ENCODE data around the gene SLC8A2. TPM values are rescaled to one million over a fixed set of nuclear protein-coding genes. Genes with fewer than 3 reads are reported as not detected.

The SLC8A2 gene
- total RNA-seq, 2 experiments from 2014 or later, result not detected

DNA sequence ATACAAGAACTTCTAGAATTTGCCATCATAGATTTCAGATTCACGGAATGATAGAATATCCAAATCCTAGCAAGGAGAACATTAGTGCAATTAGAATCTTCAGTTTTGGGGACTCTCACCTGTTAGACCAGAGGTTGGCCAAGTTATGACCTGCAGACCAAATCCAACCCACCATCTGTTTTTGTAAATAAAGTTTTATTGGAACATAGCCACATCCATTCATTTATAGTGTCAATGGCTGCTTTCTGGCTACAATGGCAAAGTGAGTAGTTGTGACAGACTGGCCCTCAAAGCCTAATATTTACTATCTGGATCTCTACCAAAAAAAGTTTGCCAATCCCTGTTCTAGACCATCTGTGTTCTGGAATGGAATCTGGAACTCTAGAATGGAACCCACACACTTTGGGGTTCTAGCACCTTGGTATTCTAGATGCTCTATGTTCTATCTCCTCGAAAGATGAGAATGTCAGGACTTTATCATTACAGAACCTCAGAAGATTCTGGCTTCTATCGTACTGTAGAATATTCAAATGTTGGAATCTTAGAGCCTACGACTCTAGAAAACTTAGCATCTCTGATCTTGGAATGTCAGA, 9.9 kb upstream of the SLC8A2 start:
- ChIA-PET CTCF (interaction anchor here (1.1 kb wide), 1 partner anchor 45 kb away, joined by 4 read pairs; no protein-coding TSS in a partner anchor), POLR2A (no interaction called here)
- H3K9me3 Mint-ChIP-seq, result no peaks in the 10 kb centered on the region
- no peak for DNase-seq
- peaks cover 13% of the 10 kb centered on the region for H3K36me3 Mint-ChIP-seq (ENCODE audit: low read depth)
- no peak overlapping the region for H3K4me3 Mint-ChIP-seq
- no peak overlapping the region for H3K27ac Mint-ChIP-seq
- no peaks in the 10 kb centered on the region for H3K27me3 Mint-ChIP-seq
- peaks cover 34% of the 10 kb centered on the region for H3K4me1 Mint-ChIP-seq

DNA sequence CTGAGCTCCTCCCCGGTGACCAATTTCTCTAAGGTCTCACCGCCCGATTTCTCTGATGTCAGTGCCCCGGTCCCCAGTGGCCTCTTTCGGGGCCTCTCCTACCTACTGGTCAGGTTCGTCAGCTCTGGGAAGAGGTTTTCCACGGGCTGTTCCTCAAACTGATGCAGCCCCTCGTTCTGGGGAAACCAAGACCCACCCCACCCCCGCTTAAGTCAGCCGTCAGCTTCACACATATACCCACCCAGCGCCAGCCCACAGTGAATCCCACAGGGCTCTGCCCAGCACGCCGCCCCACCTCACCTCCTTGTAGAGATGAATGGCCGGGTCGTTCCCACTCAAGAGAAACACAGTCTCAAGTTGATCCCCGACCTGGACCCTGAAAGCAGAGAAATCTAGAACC, 9.0 kb upstream of the SLC8A2 start:
- H3K4me1 Mint-ChIP-seq, result peaks cover 27% of the 10 kb centered on the region
- no peaks in the 10 kb centered on the region for H3K27me3 Mint-ChIP-seq
- ChIA-PET POLR2A (no interaction called here), CTCF (interaction anchor here (1.1 kb wide), 1 partner anchor 44 kb away, joined by 4 read pairs; no protein-coding TSS in a partner anchor)
- no peak for DNase-seq
- H3K36me3 Mint-ChIP-seq (ENCODE audit: low read depth), result peaks cover 12% of the 10 kb centered on the region
- no peak overlapping the region for H3K27ac Mint-ChIP-seq
- H3K9me3 Mint-ChIP-seq, result no peaks in the 10 kb centered on the region
- H3K4me3 Mint-ChIP-seq, result no peak overlapping the region

DNA sequence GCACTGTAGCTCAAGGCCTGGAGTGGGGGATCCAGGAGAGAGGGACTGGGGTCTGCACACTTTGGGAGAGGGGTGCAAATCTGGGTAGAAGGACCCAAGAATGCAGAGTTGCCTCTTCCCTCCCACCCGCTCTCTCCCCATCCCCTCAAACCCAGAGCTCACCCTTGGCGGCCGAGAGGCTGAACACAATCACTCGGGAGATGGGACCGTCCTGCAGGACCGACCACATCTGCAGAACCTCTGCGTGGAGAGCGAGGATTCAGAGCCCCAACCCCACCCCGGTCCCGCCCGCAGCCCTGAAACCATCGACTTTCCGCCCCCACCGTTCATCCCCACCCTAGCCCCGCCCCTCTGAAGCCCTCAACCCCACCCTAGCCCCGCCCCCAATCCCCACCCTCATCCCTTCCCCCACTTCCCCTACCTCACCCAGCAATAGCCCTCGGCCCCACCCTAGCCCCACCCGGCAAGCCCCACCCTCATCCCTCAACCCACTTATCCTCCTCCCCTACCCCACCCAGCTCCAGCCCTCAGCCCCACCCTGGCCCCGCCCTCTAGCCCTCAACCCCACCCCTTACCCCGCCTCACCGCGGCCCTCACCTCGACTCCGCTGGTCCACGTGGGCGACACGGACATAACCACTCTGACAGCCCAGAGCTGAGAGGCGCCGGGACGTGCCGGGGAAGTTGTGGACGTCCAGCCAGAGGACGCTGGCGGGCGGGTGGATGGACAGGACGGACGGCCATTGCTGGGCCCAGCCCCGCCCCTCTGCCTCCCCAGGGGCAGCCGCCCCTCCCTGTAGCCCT, 8.2 kb upstream of the SLC8A2 start:
- Mint-ChIP-seq H3K36me3 (ENCODE audit: low read depth) (peaks cover 5% of the 10 kb centered on the region), H3K9me3 (no peaks in the 10 kb centered on the region), H3K4me1 (peaks cover 19% of the 10 kb centered on the region), H3K27ac (no peak overlapping the region), H3K4me3 (no peak overlapping the region), H3K27me3 (no peaks in the 10 kb centered on the region)
- CTCF ChIA-PET, result interaction anchor here (1.1 kb wide), 1 partner anchor 43 kb away, joined by 4 read pairs; no protein-coding TSS in a partner anchor
- POLR2A ChIA-PET, result no interaction called here
- DNase-seq, result no peak

DNA sequence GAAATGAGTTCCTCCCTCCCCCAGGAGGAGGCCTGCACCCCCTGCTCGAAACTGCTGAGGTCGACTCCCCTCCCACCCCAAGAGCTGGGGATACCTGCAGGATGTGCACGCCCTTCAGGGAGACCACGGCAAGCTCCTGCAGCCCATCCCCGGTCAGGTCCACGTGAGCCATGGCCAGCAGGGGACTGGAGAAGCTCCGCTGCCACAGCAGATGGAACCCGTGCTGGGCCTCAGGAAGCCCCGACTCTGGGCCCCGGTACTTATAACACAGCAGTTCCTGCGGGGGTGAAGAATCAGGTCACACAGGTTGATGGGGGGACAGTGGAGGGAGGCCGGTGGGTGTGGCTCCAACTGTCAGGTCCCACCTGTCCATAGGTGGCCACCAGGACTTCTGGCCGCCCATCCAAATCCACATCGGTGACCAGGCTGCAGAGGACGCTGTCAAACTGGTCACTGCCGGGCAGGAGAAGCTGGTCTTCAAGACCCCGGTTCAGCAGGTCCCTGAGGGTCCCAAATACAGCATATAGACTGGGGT, 4.8 kb upstream of the SLC8A2 start:
- peaks cover 5% of the 10 kb centered on the region for H3K27me3 Mint-ChIP-seq
- no peak overlapping the region for H3K27ac Mint-ChIP-seq
- H3K4me1 Mint-ChIP-seq, result peaks cover 13% of the 10 kb centered on the region
- DNase-seq, result no peak
- CTCF ChIA-PET, result interaction anchor here (0.5 to 1.1 kb wide), 2 partner anchors 9 to 1667 kb away, joined by 3 read pairs; no protein-coding TSS in a partner anchor
- no peaks in the 10 kb centered on the region for H3K9me3 Mint-ChIP-seq
- H3K4me3 Mint-ChIP-seq, result no peak overlapping the region
- POLR2A ChIA-PET, result no interaction called here
- H3K36me3 Mint-ChIP-seq (ENCODE audit: low read depth), result no peaks in the 10 kb centered on the region

GRCh38 chr19:47475465-47475864, 3.8 kb upstream of the SLC8A2 start:
- CTCF ChIA-PET, result interaction anchor here (0.6 to 2.2 kb wide), 3 partner anchors 8 to 946 kb away, joined by 3 to 12 read pairs (median 3); partner anchors contain the start of gene KPTN
- Mint-ChIP-seq H3K27ac (no peak overlapping the region), H3K9me3 (no peaks in the 10 kb centered on the region), H3K27me3 (peaks cover 14% of the 10 kb centered on the region), H3K36me3 (ENCODE audit: low read depth) (peaks cover 2% of the 10 kb centered on the region), H3K4me1 (peaks cover 10% of the 10 kb centered on the region), H3K4me3 (no peak overlapping the region)
- POLR2A ChIA-PET, result no interaction called here
- DNase-seq, result no peak

GRCh38 chr19:47473336-47473735, 1.6 kb upstream of the SLC8A2 start:
- CTCF ChIA-PET, result interaction anchor here (1.4 kb wide), 1 partner anchor 46 kb away, joined by 3 read pairs; no protein-coding TSS in a partner anchor
- H3K36me3 Mint-ChIP-seq (ENCODE audit: low read depth), result peaks cover 2% of the 10 kb centered on the region

DNA sequence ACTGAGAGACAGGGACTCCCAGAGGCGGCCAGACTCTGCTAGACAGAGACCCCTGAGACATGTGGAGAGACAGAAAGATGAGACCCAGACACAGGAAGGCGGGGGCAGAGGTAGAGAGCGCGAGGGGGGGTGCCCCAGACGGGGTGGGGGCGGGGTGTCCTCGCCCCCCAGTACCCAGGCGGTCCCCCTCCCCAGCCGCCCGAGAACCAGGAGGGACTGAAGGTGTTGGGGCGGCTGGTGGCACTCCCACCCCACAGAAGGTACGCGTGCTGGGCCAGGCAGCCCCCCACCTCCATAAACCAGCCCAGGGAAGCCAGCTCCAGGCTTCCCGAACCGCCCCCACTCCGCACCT, 336 bp downstream of the SLC8A2 start:
- Mint-ChIP-seq H3K27me3 (peaks cover 42% of the 10 kb centered on the region), H3K4me1 (peaks cover 12% of the 10 kb centered on the region), H3K9me3 (no peaks in the 10 kb centered on the region), H3K4me3 (no peak overlapping the region), H3K27ac (no peak overlapping the region), H3K36me3 (ENCODE audit: low read depth) (peaks cover 2% of the 10 kb centered on the region)
- ChIA-PET CTCF (no interaction called here), POLR2A (no interaction called here)
- no peak for DNase-seq

More at GRCh38 chr19:47473336-47473735, 1.6 kb upstream of the SLC8A2 start:
- Mint-ChIP-seq H3K4me3 (no peak overlapping the region), H3K9me3 (no peaks in the 10 kb centered on the region), H3K27me3 (peaks cover 36% of the 10 kb centered on the region), H3K27ac (no peak overlapping the region), H3K4me1 (peaks cover 12% of the 10 kb centered on the region)
- no peak for DNase-seq
- POLR2A ChIA-PET, result no interaction called here

- Mint-ChIP-seq H3K4me3 (no peak overlapping the region), H3K27me3 (peaks cover 42% of the 10 kb centered on the region), H3K4me1 (peaks cover 12% of the 10 kb centered on the region), H3K27ac (no peak overlapping the region), H3K9me3 (no peaks in the 10 kb centered on the region), H3K36me3 (ENCODE audit: low read depth) (peaks cover 2% of the 10 kb centered on the region)
- no peak for DNase-seq
- POLR2A ChIA-PET, result no interaction called here
- CTCF ChIA-PET, result interaction anchor here (0.7 kb wide), 1 partner anchor 13 kb away, joined by 4 read pairs; the partner anchor contains the start of gene KPTN
Observed at GRCh38 chr19:47470447-47471195, 1.1 kb downstream of the SLC8A2 start.

DNA sequence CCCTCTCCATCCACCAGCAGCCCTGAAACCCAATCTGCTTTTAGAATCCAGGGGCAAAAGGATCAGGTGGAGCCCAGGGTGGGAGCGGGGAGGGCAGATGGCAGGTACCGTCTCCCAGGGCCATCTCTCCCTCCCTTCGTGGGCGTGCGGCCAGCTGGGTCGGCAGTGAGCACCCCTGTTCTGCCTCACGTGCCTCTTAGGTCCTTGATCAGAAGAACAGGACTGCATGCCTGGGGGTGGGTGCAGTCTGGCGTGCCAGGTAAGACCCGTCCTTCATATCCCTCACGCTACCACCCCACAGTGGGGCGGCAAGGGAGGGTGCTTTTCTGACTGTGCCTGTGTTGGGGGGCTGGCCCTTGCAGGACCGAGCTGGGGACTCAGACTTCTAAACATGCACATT, 2.0 kb downstream of the SLC8A2 start:
- Mint-ChIP-seq H3K27me3 (peaks cover 42% of the 10 kb centered on the region), H3K36me3 (ENCODE audit: low read depth) (peaks cover 2% of the 10 kb centered on the region), H3K4me1 (peaks cover 12% of the 10 kb centered on the region), H3K9me3 (no peaks in the 10 kb centered on the region), H3K4me3 (no peak overlapping the region), H3K27ac (no peak overlapping the region)
- POLR2A ChIA-PET, result no interaction called here
- no peak for DNase-seq
- CTCF ChIA-PET, result interaction anchor here (0.7 kb wide), 1 partner anchor 14 kb away, joined by 4 read pairs; the partner anchor contains the start of gene KPTN

- POLR2A ChIA-PET, result no interaction called here
- CTCF ChIA-PET, result no interaction called here
- DNase-seq, result no peak
- Mint-ChIP-seq H3K4me1 (peaks cover 12% of the 10 kb centered on the region), H3K36me3 (ENCODE audit: low read depth) (peaks cover 2% of the 10 kb centered on the region), H3K27ac (no peak overlapping the region), H3K9me3 (no peaks in the 10 kb centered on the region), H3K27me3 (peaks cover 43% of the 10 kb centered on the region), H3K4me3 (no peak overlapping the region)
Observed at GRCh38 chr19:47469363-47469700, 2.4 kb downstream of the SLC8A2 start.

GRCh38 chr19:47467914-47468313, 3.8 kb downstream of the SLC8A2 start:
- CTCF ChIA-PET, result interaction anchor here (1.6 to 1.8 kb wide), 2 partner anchors 12 to 16 kb away, joined by 4 to 10 read pairs; partner anchors contain the start of gene KPTN
- H3K27ac Mint-ChIP-seq, result no peak overlapping the region
- H3K9me3 Mint-ChIP-seq, result no peaks in the 10 kb centered on the region
- H3K4me3 Mint-ChIP-seq, result no peak overlapping the region
- DNase-seq, result no peak
- peaks cover 2% of the 10 kb centered on the region for H3K36me3 Mint-ChIP-seq (ENCODE audit: low read depth)
- POLR2A ChIA-PET, result no interaction called here
- peaks cover 45% of the 10 kb centered on the region for H3K27me3 Mint-ChIP-seq
- H3K4me1 Mint-ChIP-seq, result peaks cover 12% of the 10 kb centered on the region

DNA sequence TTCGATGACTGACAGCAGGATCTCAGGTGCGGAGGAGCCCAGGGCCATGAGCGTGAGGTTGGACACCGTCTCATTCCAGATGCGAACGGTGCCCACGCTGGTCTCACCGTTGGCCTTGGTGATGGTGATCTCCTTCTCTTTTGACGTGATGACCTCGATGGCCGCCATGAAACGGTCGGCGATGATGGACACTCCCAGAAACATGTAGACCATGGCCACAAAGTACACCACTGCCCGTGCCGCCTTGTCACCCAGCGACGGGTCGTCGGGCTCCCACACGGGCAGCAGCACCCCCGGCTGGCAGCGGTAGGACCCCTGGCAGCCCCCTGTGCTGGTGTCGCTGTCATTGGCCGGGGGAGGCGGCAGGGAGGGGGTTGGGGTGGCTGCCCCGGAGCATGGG, 5.7 kb downstream of the SLC8A2 start:
- no peaks in the 10 kb centered on the region for H3K9me3 Mint-ChIP-seq
- peaks cover 35% of the 10 kb centered on the region for H3K27me3 Mint-ChIP-seq
- no peaks in the 10 kb centered on the region for H3K36me3 Mint-ChIP-seq (ENCODE audit: low read depth)
- ChIA-PET POLR2A (no interaction called here), CTCF (no interaction called here)
- no peak overlapping the region for H3K4me3 Mint-ChIP-seq
- peaks cover 5% of the 10 kb centered on the region for H3K4me1 Mint-ChIP-seq
- no peak overlapping the region for H3K27ac Mint-ChIP-seq
- no peak for DNase-seq

All from activated CD4-positive, alpha-beta T cell treated with anti-CD3 and anti-CD28 coated beads, Interleukin-2, amount 10 ng/mL, durations not matched to agents 7 days and 5 days (primary cell).